Transverse colon (tissue), 4 donors: Measurements from ENCODE around the gene CCDC24. TPM values are rescaled to one million over a fixed set of nuclear protein-coding genes. Genes with fewer than 3 reads are reported as not detected.

Source experiments
- DNase-seq: peaks from one replicate; pipeline ENCODE4 v3.0.0-alpha.2; 2019
- H3K27ac ChIP-seq, 4 donors: fragments of 200-600 bp; sonication (generic); 2 replicates each; pipeline ENCODE4 v1.5.1; 2016 to 2018; ENCODE audit warnings: inconsistent platforms in 4 of 4
- H3K27me3 ChIP-seq: fragments of 200-600 bp; sonication (generic); 2 replicates; pipeline ENCODE4 v1.5.1; 2017; ENCODE audit warnings: inconsistent platforms
- H3K36me3 ChIP-seq, 4 donors: fragments of 200-600 bp; sonication (generic); 2 replicates each; pipeline ENCODE4 v1.5.1; 2017 to 2019; ENCODE audit warnings: inconsistent platforms in 4 of 4
- H3K4me1 ChIP-seq, 4 donors: fragments of 200-600 bp; sonication (generic); 2 replicates each; pipeline ENCODE4 v1.5.1; 2017 to 2020; ENCODE audit warnings: inconsistent platforms in 4 of 4
- H3K4me3 ChIP-seq, 4 donors: fragments of 200-600 bp; sonication (generic); 1 replicate in 1 of 4; 2 replicates in 3 of 4; pipeline versions ENCODE4 v1.5.1 to v1.6.1; 2017 to 2019; ENCODE audit warnings: inconsistent platforms in 4 of 4
- H3K9me3 ChIP-seq, 2 donors: fragments of 200-600 bp; sonication (generic); 2 replicates each; pipeline ENCODE4 v1.5.1; 2017 to 2019; ENCODE audit warnings: inconsistent platforms in 2 of 2
- EP300 ChIP-seq: sonication (generic); formaldehyde crosslinking; IDR thresholded peaks from one replicate; pipeline ENCODE4 v1.6.1; 2017; ENCODE audit warnings: antibody characterized with exemption, low read depth
- POLR2A ChIP-seq: fragments of 450-650 bp; IDR thresholded peaks from one replicate; pipeline ENCODE4 v1.6.1; 2016; ENCODE audit warnings: antibody characterized with exemption, mild to moderate bottlenecking, moderate library complexity
- POLR2AphosphoS5 ChIP-seq, 3 donors: sonication (generic); formaldehyde crosslinking; IDR thresholded peaks; one replicate each; pipeline ENCODE4 v1.6.1; 2016; ENCODE audit warnings: antibody characterized with exemption in 3 of 3
- WGBS, 2 donors: methylation state at CpG; one replicate each; pipeline ENCODE4 v1.1.5; 2018; ENCODE audit warnings: low coverage in 1 of 2; 5-methylcytosine and 5-hydroxymethylcytosine counted together
- in situ Hi-C, 4 donors: fragments of 200-750 bp; cut with MboI; loops; one replicate each; pipeline versions ENCODE4 v1.15.0 to v1.15.1; 2017; ENCODE audit warnings: low sequenced_read_pairs in 3 of 4, low pct_ligation_motif_present in 1 of 4, low pct_unique_long_range_greater_than_20kb in 1 of 4
- intact Hi-C: fragments of 100-400 bp; cut with DNase I; formaldehyde crosslinking; loops from one replicate; pipeline ENCODE4 v1.15.1; 2023; ENCODE audit warnings: low total_unique reads
- total RNA-seq, 4 donors: library from RNA; depleted of rRNA; stranded (reverse); fragments of >200 nt; gene quantifications; one replicate each; pipeline ENCODE4 v1.1.0, GENCODE V29; 2016
- TF ChIP-seq, protein P1 (sequence below), 5 experiments: fragments of 200-600 bp in 3 of 5; fragments of 450-650 bp in 2 of 5; sonication (generic) in 3 of 5; IDR thresholded peaks; 1 replicate in 2 of 5; 2 replicates in 3 of 5; pipeline ENCODE4 v1.5.1; 2016 to 2017; ENCODE audit warnings: antibody characterized with exemption in 5 of 5, inconsistent platforms in 3 of 5, mild to moderate bottlenecking in 2 of 5, moderate library complexity in 1 of 5

CCDC24 gene
- total RNA-seq, 4 donors from 2014 or later = 13.8 to 22.0 (median 17.6) TPM

GRCh38 chr1:43969416-43969745 is 22.0 kb upstream of the CCDC24 start:
- no peaks in the 10 kb centered on the region for H3K27me3 ChIP-seq
- H3K4me1 ChIP-seq = peaks cover 13 to 21% (median 16%) of the 10 kb centered on the region in 4 donors
- peak overlapping the region in 2 of 4 donors; percentile 73 to 89 for H3K4me3 ChIP-seq
- no peak for DNase-seq
- WGBS, 2 donors = 0 to 60% methylated on average over 2 to 7 of the region's 7 CpGs
- no peaks in the 10 kb centered on the region for H3K9me3 ChIP-seq
- intact Hi-C loops (no loop called here), in situ Hi-C loops (no loop called here)
- TF ChIP-seq POLR2A (no peak), EP300 (no peak), POLR2AphosphoS5 (IDR thresholded peaks at IDR 0.05) (no peak)
- TF ChIP-seq, protein P1, sequence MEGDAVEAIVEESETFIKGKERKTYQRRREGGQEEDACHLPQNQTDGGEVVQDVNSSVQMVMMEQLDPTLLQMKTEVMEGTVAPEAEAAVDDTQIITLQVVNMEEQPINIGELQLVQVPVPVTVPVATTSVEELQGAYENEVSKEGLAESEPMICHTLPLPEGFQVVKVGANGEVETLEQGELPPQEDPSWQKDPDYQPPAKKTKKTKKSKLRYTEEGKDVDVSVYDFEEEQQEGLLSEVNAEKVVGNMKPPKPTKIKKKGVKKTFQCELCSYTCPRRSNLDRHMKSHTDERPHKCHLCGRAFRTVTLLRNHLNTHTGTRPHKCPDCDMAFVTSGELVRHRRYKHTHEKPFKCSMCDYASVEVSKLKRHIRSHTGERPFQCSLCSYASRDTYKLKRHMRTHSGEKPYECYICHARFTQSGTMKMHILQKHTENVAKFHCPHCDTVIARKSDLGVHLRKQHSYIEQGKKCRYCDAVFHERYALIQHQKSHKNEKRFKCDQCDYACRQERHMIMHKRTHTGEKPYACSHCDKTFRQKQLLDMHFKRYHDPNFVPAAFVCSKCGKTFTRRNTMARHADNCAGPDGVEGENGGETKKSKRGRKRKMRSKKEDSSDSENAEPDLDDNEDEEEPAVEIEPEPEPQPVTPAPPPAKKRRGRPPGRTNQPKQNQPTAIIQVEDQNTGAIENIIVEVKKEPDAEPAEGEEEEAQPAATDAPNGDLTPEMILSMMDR (IDR thresholded peaks at IDR 0.05) = no peak
- no peak overlapping the region for H3K27ac ChIP-seq
- H3K36me3 ChIP-seq = no peaks in the 10 kb centered on the region

DNA sequence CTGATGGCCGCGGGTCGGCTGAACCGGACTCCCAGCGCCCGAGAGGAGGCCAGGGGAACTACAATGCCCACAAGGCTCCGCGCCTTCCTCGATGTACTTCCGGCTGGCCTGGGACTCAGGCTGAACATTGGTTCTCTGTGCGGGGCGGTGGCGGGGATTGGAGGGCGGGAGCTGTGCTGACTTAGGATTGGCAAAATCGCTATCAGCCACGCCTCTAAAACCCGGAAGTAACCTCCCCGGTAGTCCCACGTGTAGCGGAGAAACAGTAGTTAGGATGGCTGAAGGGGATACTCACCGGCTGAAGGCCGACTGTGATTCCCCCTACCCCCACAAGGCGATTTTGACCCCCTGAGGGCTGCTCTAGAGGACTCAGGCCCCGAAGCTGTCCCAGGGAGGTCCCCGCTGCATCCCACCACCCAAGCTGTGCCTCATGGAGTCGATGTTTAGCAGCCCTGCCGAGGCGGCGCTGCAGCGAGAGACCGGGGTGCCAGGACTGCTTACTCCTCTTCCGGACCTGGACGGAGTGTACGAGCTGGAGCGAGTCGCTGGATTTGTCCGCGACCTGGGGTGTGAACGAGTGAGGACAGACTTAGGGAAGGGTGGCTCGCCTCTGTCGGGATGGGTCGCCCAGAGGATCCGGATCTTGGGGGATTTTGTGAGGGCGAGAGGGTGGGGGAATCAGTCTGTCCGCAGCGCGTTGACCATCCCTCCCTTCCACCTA is 21.5 kb upstream of the CCDC24 start, which contains the start of gene DPH2:
Gene DPH2, plus strand, starts transcription at position 265 of the 721 bp plus-strand sequence. Its CDS starts 166 bp downstream, at position 431.
- TF ChIP-seq, protein P1 (IDR thresholded peaks at IDR 0.05) = peak in 2 of 5 experiments; percentile 64 to 65
- TF ChIP-seq POLR2AphosphoS5 (IDR thresholded peaks at IDR 0.05) (peak in 2 of 3 donors; percentile 32 to 38), POLR2A (no peak)
- Histone ChIP-seq H3K36me3 (no peaks in the 10 kb centered on the region), H3K4me1 (peaks cover 13 to 21% (median 17%) of the 10 kb centered on the region in 4 donors), H3K4me3 (peak within 1 kb of the TSS; percentile 52 to 89 (median 68)), H3K9me3 (no peaks in the 10 kb centered on the region), H3K27me3 (no peaks in the 10 kb centered on the region), H3K27ac (peak within 1 kb of the TSS; percentile 16 to 50 (median 44))
- 0% methylated on average over 12 to 40 of the region's 47 CpGs for WGBS, 2 donors
- peak; percentile 97 for DNase-seq
- intact Hi-C loops (no loop called here), in situ Hi-C loops (no loop called here)

GRCh38 chr1:43970502-43970901 is 20.9 kb upstream of the CCDC24 start:
- intact Hi-C loops (no loop called here), in situ Hi-C loops (no loop called here)
- H3K27ac ChIP-seq = peak overlapping the region in 3 of 4 donors; percentile 16 to 47 (median 42)

GRCh38 chr1:43970911-43971310 is 20.5 kb upstream of the CCDC24 start:
- in situ Hi-C loops = no loop called here
- DNase-seq = no peak
- H3K4me1 ChIP-seq = peaks cover 16 to 27% (median 23%) of the 10 kb centered on the region in 4 donors
- H3K9me3 ChIP-seq = no peaks in the 10 kb centered on the region
- peak overlapping the region in 2 of 4 donors; percentile 73 to 89 for H3K4me3 ChIP-seq
- H3K27me3 ChIP-seq = no peaks in the 10 kb centered on the region
- 86% methylated on average over 9 of the region's 9 CpGs; no CpG with 5 or more reads in 1 of the 2 donors for WGBS, 2 donors
- H3K36me3 ChIP-seq = no peaks in the 10 kb centered on the region
- intact Hi-C loops = no loop called here
- TF ChIP-seq POLR2A (no peak), EP300 (no peak), POLR2AphosphoS5 (IDR thresholded peaks at IDR 0.05) (no peak)
- TF ChIP-seq, protein P1 (IDR thresholded peaks at IDR 0.05) = no peak
- no peak overlapping the region for H3K27ac ChIP-seq

More at GRCh38 chr1:43970502-43970901, 20.9 kb upstream of the CCDC24 start:
- Histone ChIP-seq H3K4me3 (peak overlapping the region; percentile 52 to 89 (median 68)), H3K4me1 (peaks cover 13 to 23% (median 18%) of the 10 kb centered on the region in 4 donors), H3K9me3 (no peaks in the 10 kb centered on the region), H3K27me3 (no peaks in the 10 kb centered on the region), H3K36me3 (no peaks in the 10 kb centered on the region)
- no peak for TF ChIP-seq POLR2A
- no peak for TF ChIP-seq EP300
- TF ChIP-seq, protein P1 (IDR thresholded peaks at IDR 0.05) = no peak
- TF ChIP-seq POLR2AphosphoS5 (IDR thresholded peaks at IDR 0.05) = no peak
- WGBS, 2 donors = 28 to 60% methylated on average over 2 to 5 of the region's 5 CpGs
- DNase-seq = no peak
